PFSK-1 (cell line): ENCODE data around the gene METTL25.

Experiments used
- FOXP2 ChIP-seq: optimal IDR thresholded peaks from 2 replicates; pipeline ENCODE3; 2011; ENCODE audit warnings: borderline replicate concordance, control low read depth, inconsistent platforms; ENCODE audit not compliant: insufficient read depth; ENCODE audit errors: extremely low read length, extremely low read depth
- POLR2AphosphoS5 ChIP-seq: IDR thresholded peaks from 2 replicates; pipeline ENCODE4 v1.6.1; 2012; ENCODE audit warnings: low read depth, mild to moderate bottlenecking, control low read depth, low read length, moderate library complexity
- SIN3A ChIP-seq: IDR thresholded peaks from 2 replicates; pipeline ENCODE4 v1.6.1; 2012; ENCODE audit warnings: mild to moderate bottlenecking, low read length, moderate library complexity, borderline replicate concordance; ENCODE audit not compliant: insufficient read depth
- TAF1 ChIP-seq: IDR thresholded peaks from 2 replicates; pipeline ENCODE4 v1.6.1; 2012; ENCODE audit warnings: low read length, control low read depth, borderline replicate concordance; ENCODE audit not compliant: insufficient read depth
- TF ChIP-seq, protein P1 (sequence below), 2 experiments: IDR thresholded peaks; 2 replicates each; pipeline versions ENCODE4 v1.6.1 to v1.8.0; 2011 to 2012; ENCODE audit warnings: low read depth in 2 of 2, low read length in 2 of 2, control low read depth in 1 of 2, inconsistent platforms in 1 of 2, mild to moderate bottlenecking in 1 of 2, moderate library complexity in 1 of 2; ENCODE audit not compliant: insufficient read depth in 1 of 2

The METTL25 gene

DNA sequence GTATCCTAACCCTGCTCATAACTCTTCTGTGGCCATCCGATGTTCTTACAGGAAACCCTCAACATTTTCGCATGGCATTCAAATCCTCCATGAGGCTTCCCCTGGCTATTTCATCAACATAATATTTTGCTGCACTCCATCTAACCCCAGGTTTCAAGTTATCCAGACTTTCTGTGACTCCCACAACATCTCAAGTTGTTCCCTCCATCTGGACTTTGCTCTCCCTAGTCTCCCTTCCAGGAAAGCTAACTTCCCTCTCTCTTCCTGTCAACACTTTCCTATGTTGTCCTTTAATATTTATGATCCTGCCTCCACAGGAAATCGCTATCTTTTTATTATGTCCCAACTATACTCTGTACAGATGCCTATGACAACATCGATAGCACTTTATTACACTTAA lies 146.1 kb downstream of the METTL25 start:
- no peak for TF ChIP-seq SIN3A
- TF ChIP-seq, protein P1, sequence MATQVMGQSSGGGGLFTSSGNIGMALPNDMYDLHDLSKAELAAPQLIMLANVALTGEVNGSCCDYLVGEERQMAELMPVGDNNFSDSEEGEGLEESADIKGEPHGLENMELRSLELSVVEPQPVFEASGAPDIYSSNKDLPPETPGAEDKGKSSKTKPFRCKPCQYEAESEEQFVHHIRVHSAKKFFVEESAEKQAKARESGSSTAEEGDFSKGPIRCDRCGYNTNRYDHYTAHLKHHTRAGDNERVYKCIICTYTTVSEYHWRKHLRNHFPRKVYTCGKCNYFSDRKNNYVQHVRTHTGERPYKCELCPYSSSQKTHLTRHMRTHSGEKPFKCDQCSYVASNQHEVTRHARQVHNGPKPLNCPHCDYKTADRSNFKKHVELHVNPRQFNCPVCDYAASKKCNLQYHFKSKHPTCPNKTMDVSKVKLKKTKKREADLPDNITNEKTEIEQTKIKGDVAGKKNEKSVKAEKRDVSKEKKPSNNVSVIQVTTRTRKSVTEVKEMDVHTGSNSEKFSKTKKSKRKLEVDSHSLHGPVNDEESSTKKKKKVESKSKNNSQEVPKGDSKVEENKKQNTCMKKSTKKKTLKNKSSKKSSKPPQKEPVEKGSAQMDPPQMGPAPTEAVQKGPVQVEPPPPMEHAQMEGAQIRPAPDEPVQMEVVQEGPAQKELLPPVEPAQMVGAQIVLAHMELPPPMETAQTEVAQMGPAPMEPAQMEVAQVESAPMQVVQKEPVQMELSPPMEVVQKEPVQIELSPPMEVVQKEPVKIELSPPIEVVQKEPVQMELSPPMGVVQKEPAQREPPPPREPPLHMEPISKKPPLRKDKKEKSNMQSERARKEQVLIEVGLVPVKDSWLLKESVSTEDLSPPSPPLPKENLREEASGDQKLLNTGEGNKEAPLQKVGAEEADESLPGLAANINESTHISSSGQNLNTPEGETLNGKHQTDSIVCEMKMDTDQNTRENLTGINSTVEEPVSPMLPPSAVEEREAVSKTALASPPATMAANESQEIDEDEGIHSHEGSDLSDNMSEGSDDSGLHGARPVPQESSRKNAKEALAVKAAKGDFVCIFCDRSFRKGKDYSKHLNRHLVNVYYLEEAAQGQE (IDR thresholded peaks at IDR 0.05; ENCODE audit: insufficient read depth in 1 of 2, low read depth in 2 of 2, low read length in 2 of 2) = no peak
- TF ChIP-seq TAF1 = no peak
- TF ChIP-seq FOXP2 = no peak
- no peak for TF ChIP-seq POLR2AphosphoS5

DNA sequence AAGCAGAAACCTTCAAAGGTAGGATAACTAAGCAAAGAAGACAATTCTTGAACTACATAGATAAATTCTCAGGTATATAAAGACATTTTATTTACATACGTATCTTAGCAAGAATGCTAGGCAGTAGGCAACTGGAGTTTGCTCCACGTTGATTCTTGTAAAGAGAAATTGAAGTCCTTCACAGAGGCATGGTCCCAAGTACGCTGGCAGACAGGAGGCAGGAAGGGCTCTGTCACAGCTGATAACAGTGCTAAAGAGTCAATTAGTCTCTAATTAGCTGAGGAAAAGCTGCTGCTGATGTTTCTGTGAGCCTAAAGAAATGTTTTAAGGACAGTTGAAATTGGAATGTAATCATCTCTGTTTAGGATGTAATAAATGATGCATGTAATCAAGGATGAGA lies 146.8 kb downstream of the METTL25 start:
- TF ChIP-seq, protein P1 (IDR thresholded peaks at IDR 0.05; ENCODE audit: insufficient read depth in 1 of 2, low read depth in 2 of 2, low read length in 2 of 2) = no peak
- TF ChIP-seq TAF1 (no peak), FOXP2 (no peak), SIN3A (no peak), POLR2AphosphoS5 (no peak)

DNA sequence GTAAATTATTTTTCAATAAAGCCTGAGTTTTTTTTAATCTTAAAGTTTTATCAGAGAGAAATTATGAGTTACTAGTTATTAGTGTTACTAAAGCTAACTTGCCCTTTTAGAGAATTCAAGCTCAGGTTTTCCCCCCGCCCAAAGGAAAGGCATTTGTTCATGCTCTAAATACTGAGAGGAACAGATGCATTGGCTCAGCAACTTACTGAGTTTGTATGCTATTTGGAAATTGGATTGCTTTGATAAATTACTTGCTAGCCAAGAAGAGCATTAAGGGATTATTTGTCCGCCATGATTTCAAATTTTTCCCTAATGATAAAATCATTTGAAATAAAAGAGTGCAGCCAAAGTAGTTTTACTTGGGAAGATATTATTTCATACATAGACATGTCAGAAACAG lies 149.4 kb downstream of the METTL25 start:
- TF ChIP-seq, protein P1 (IDR thresholded peaks at IDR 0.05; ENCODE audit: insufficient read depth in 1 of 2, low read depth in 2 of 2, low read length in 2 of 2) = no peak
- TF ChIP-seq POLR2AphosphoS5 (no peak), SIN3A (no peak), FOXP2 (no peak), TAF1 (no peak)

DNA sequence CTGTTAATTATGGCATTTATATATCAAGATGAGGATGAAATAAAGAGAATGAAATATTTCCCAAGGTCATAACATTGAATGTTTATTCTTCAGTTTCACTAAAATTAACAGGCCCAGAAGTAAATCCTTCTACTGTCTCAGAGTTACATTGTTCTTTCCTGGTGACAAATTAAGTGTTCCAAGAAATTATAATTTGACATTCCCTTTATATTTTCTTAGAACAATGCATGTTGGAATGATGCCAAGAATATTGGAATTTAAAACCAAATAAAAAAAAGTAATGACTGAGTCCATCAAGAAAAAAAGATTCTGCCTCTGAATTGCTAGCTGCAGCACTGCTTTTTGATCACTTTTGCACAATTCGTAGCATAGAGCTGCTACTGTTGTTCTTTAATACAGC lies 152.1 kb downstream of the METTL25 start:
- no peak for TF ChIP-seq FOXP2

DNA sequence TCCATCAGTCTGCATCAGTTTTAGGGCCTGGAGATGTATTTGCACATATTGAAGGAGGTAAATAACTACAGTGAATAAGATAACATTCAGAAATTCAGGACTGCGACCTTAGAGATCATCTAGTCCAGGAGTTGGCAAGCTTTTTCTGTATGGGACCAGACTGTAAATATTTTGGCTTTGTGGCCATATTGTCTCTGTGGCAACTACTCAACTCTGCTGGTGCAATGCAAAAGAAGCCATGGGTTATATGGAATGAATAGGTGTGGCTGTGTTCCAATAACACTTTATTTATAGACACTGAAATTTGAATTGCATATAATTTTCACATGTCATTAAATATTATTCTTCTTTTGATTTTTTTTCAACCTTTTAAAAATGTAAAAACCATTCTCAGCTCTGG lies 156.6 kb downstream of the METTL25 start:
- TF ChIP-seq TAF1 (no peak), FOXP2 (no peak), POLR2AphosphoS5 (no peak), SIN3A (no peak)
- TF ChIP-seq, protein P1 (IDR thresholded peaks at IDR 0.05; ENCODE audit: insufficient read depth in 1 of 2, low read depth in 2 of 2, low read length in 2 of 2) = no peak

DNA sequence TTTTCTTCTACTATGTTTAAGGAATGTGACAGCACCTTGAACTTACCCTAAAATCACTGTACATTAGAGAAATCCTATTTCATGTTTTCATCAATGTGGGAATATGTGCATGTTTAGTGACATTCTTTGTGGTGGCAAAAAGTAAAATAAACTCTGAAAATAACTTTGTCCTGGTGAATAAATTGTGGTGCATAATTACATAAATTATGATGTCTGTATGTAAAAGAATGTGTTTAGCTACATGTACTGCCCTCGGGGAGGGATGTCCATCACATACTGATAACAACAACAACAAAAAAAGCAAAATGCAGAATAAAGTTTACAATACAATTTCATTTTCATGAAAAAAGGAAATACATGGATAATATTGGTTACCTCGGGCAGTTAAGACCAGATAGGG lies 157.3 kb downstream of the METTL25 start:
- TF ChIP-seq SIN3A (no peak), FOXP2 (no peak), TAF1 (no peak), POLR2AphosphoS5 (no peak)
- TF ChIP-seq, protein P1 (IDR thresholded peaks at IDR 0.05; ENCODE audit: insufficient read depth in 1 of 2, low read depth in 2 of 2, low read length in 2 of 2) = no peak
